IMR-90 (cell line): ENCODE data around the gene GAL3ST3. TPM values are rescaled to one million over a fixed set of nuclear protein-coding genes. Genes with fewer than 3 reads are reported as not detected.

Experiments used
- ATAC-seq: fragments of 200-7000 bp; cut with Tn5 transposase; 2 replicates; pipeline ENCODE4 v1.9.1; 2020; ENCODE audit warnings: low read depth, mild to moderate bottlenecking, moderate library complexity
- BruUV-seq: library from RNA; stranded (reverse); fragments of 400-500 nt; replicated peaks from 2 replicates; lab custom pipeline; 2021; lab: Mats Ljungman, UMichigan
- CTCF ChIA-PET: fragments of 300-600 bp; formaldehyde crosslinking; extraction: SDS; loops from one replicate; lab custom pipeline; 2021; ENCODE audit warnings: antibody characterized with exemption; lab: Yijun Ruan, JAX
- POLR2A ChIA-PET: fragments of 300-600 bp; sonication (Branson Sonifier 250); formaldehyde crosslinking; loops from one replicate; lab custom pipeline; 2022; ENCODE audit warnings: antibody characterized with exemption; ENCODE audit not compliant: unreplicated experiment; lab: Charles Lee
- DNase-seq: peaks from one replicate; pipeline ENCODE4 v3.0.0; 2013
- H2AFZ ChIP-seq: replicated peaks from 2 replicates; pipeline ENCODE3; 2013; ENCODE audit warnings: low read length, mild to moderate bottlenecking; ENCODE audit not compliant: poor library complexity
- H2AK5ac ChIP-seq: 2 replicates; pipeline ENCODE4 v1.6.1; 2013; ENCODE audit warnings: low read depth, low read length, inconsistent platforms
- H2AK9ac ChIP-seq: replicated peaks from 2 replicates; pipeline ENCODE3; 2013; ENCODE audit warnings: mild to moderate bottlenecking, low read depth, low read length, moderate library complexity; ENCODE audit not compliant: poor library complexity
- H2BK120ac ChIP-seq: 2 replicates; pipeline ENCODE4 v1.6.1; 2013; ENCODE audit warnings: low read depth, low read length, inconsistent platforms
- H2BK15ac ChIP-seq: 3 replicates; pipeline ENCODE4 v1.6.1; 2013; ENCODE audit warnings: low read depth, low read length, inconsistent platforms
- H2BK20ac ChIP-seq: 2 replicates; pipeline ENCODE4 v1.6.1; 2013; ENCODE audit warnings: low read depth, mild to moderate bottlenecking, inconsistent platforms, low read length, moderate library complexity
- H2BK5ac ChIP-seq: 2 replicates; pipeline ENCODE4 v1.6.1; 2013; ENCODE audit warnings: mild to moderate bottlenecking, low read depth, low read length, inconsistent platforms; ENCODE audit not compliant: poor library complexity, severe bottlenecking
- H3K14ac ChIP-seq: replicated peaks from 2 replicates; pipeline ENCODE4 v1.6.1; 2013; ENCODE audit warnings: low read depth, low read length, inconsistent platforms
- H3K18ac ChIP-seq: 2 replicates; pipeline ENCODE4 v1.6.1; 2013; ENCODE audit warnings: low read depth, low read length, control low read depth
- H3K23ac ChIP-seq: 2 replicates; pipeline ENCODE4 v1.6.1; 2013; ENCODE audit warnings: low read depth, low read length, inconsistent platforms
- H3K27ac ChIP-seq: 2 replicates; pipeline ENCODE4 v1.5.1; 2013; ENCODE audit warnings: mild to moderate bottlenecking, control low read depth, low read length; ENCODE audit not compliant: insufficient read depth
- H3K27me3 ChIP-seq: 2 replicates; pipeline ENCODE4 v1.6.1; 2013; ENCODE audit warnings: low read length; ENCODE audit not compliant: control insufficient read depth, insufficient read depth
- H3K36me3 ChIP-seq: 2 replicates; pipeline ENCODE4 v1.6.1; 2013; ENCODE audit warnings: low read length, mixed read lengths; ENCODE audit not compliant: control insufficient read depth, insufficient read depth
- H3K4ac ChIP-seq: 2 replicates; pipeline ENCODE4 v1.6.1; 2013; ENCODE audit warnings: low read depth, low read length, inconsistent platforms
- H3K4me1 ChIP-seq: 2 replicates; pipeline ENCODE4 v1.6.1; 2013; ENCODE audit warnings: low read length, mixed read lengths; ENCODE audit not compliant: control insufficient read depth, insufficient read depth
- H3K4me2 ChIP-seq: 2 replicates; pipeline ENCODE4 v1.6.1; 2013; ENCODE audit warnings: low read depth, mild to moderate bottlenecking, control low read depth, low read length, moderate library complexity
- H3K4me3 ChIP-seq: 2 replicates; pipeline ENCODE4 v1.5.1; 2013; ENCODE audit warnings: low read depth, mild to moderate bottlenecking, control low read depth, low read length, moderate library complexity; ENCODE audit not compliant: insufficient read depth
- H3K56ac ChIP-seq: 2 replicates; pipeline ENCODE4 v1.6.1; 2013; ENCODE audit warnings: low read length, inconsistent platforms; ENCODE audit not compliant: insufficient read depth; ENCODE audit errors: extremely low read depth
- H3K79me1 ChIP-seq, 2 experiments: 2 replicates each; pipeline ENCODE4 v1.6.1; 2013; ENCODE audit warnings: low read length in 2 of 2, inconsistent platforms in 1 of 2, low read depth in 1 of 2
- H3K9ac ChIP-seq: 2 replicates; pipeline ENCODE4 v1.6.1; 2013; ENCODE audit warnings: low read depth, low read length, control low read depth
- H3K9me1 ChIP-seq: 2 replicates; pipeline ENCODE4 v1.6.1; 2013; ENCODE audit warnings: low read length, inconsistent platforms; ENCODE audit not compliant: insufficient read depth
- H3K9me3 ChIP-seq: 2 replicates; pipeline ENCODE4 v1.6.1; 2013; ENCODE audit warnings: low read length; ENCODE audit not compliant: control insufficient read depth, insufficient read depth
- H4K20me1 ChIP-seq: 2 replicates; pipeline ENCODE4 v1.6.1; 2013; ENCODE audit warnings: low read length, inconsistent platforms; ENCODE audit not compliant: insufficient read depth
- H4K5ac ChIP-seq: 2 replicates; pipeline ENCODE4 v1.6.1; 2013; ENCODE audit warnings: mild to moderate bottlenecking, low read depth, low read length, control low read depth
- H4K8ac ChIP-seq, 2 experiments: 2 replicates each; pipeline ENCODE4 v1.6.1; 2013; ENCODE audit warnings: low read depth in 2 of 2, low read length in 2 of 2, control low read depth in 1 of 2, inconsistent platforms in 1 of 2
- H4K91ac ChIP-seq: 2 replicates; pipeline ENCODE4 v1.6.1; 2013; ENCODE audit warnings: low read depth, low read length, inconsistent platforms; ENCODE audit not compliant: insufficient read depth
- CEBPB ChIP-seq: IDR thresholded peaks from 2 replicates; pipeline ENCODE4 v1.6.1; 2012; ENCODE audit warnings: low read depth, low read length, improper control_type of control experiment
- MAFK ChIP-seq: IDR thresholded peaks from 2 replicates; pipeline ENCODE4 v1.6.1; 2012; ENCODE audit warnings: low read depth, low read length, improper control_type of control experiment
- WGBS, 2 experiments: methylation state at CpG; one replicate each; pipeline versions ENCODE4 v1.1.5 to v1.1.7; 2013; ENCODE audit warnings: missing lambda C conversion rate in 2 of 2; ENCODE audit not compliant: insufficient read length in 1 of 2; ENCODE audit errors: extremely low coverage in 2 of 2; 5-methylcytosine and 5-hydroxymethylcytosine counted together
- dilution Hi-C: fragments of 300-500 bp; cut with HindIII; formaldehyde crosslinking; loops from one replicate; pipeline ENCODE4 v1.14.3; 2018; ENCODE audit warnings: low sequenced_read_pairs; ENCODE audit not compliant: unreplicated experiment
- in situ Hi-C: fragments of 300-500 bp; cut with MboI; formaldehyde crosslinking; loops from 3 replicates; pipeline ENCODE4 v1.14.3; 2019; ENCODE audit warnings: low sequenced_read_pairs, inconsistent platforms, mixed read lengths
- intact Hi-C: fragments of 100-400 bp; cut with micrococcal nuclease; formaldehyde crosslinking; loops from 2 replicates; pipeline ENCODE4 v1.10.0; 2022
- polyA plus RNA-seq, 3 experiments: library from polyadenylated mRNA; depleted of rRNA; stranded (reverse); fragments of >200 nt; gene quantifications; 2 replicates each; pipeline ENCODE4 v1.2.3, GENCODE V29; 2012; ENCODE audit warnings: low replicate concordance in 1 of 3
- total RNA-seq: library from RNA; depleted of rRNA; stranded (reverse); fragments of >200 nt; gene quantifications from 2 replicates; pipeline ENCODE4 v1.2.3, GENCODE V29; 2012

The GAL3ST3 gene
- total and polyA plus RNA-seq, 2 of the 4 experiments (the other 2 are of a cell fraction) = 0.19 TPM; not detected in 1

- Histone ChIP-seq H3K4me3 (no peak overlapping the region), H2AK9ac (no peak overlapping the region), H3K36me3 (no peaks in the 10 kb centered on the region), H3K4me2 (no peak overlapping the region), H4K20me1 (0 out of 2 replicates have a peak, but pooled peaks cover 3% of the 10 kb centered on the region), H3K56ac (no peak overlapping the region), H3K4ac (no peak overlapping the region), H3K9me1 (no peaks in the 10 kb centered on the region), H2BK5ac (no peak overlapping the region), H3K27ac (no peak overlapping the region), H4K5ac (no peak overlapping the region), H2BK20ac (no peak overlapping the region), H3K4me1 (no peaks in the 10 kb centered on the region; the same call in 1 of the 2 replicates), H3K18ac (no peak overlapping the region), H4K8ac (no peak overlapping the region), H2BK120ac (no peak overlapping the region), H3K9ac (no peak overlapping the region), H2BK15ac (no peak overlapping the region), H2AFZ (no peak overlapping the region), H3K27me3 (peaks cover 33% of the 10 kb centered on the region), H3K14ac (no peak overlapping the region), H4K91ac (no peak overlapping the region), H3K79me1 (no peaks in the 10 kb centered on the region), H3K9me3 (no peaks in the 10 kb centered on the region; the same call in 1 of the 2 replicates), H2AK5ac (no peak overlapping the region), H3K23ac (no peak overlapping the region)
- ChIA-PET POLR2A (no interaction called here), CTCF (interaction anchor here (0.6 to 1.5 kb wide), 2 partner anchors 37 to 979 kb away, joined by 3 read pairs; no protein-coding TSS in a partner anchor)
- DNase-seq (no peak), ATAC-seq (no peak)
- in situ Hi-C loops = no loop called here
- WGBS, 2 experiments = 95% methylated on average over 67 of the region's 88 CpGs; no CpG with 5 or more reads in 1 of the 2 experiments
- dilution Hi-C loops = no loop called here
- no TSS peak for BruUV-seq
- TF ChIP-seq MAFK (no peak), CEBPB (no peak)
- intact Hi-C loops = no loop called here
Measured at GRCh38 chr11:66042996-66043906, 5.7 kb downstream of the GAL3ST3 start.
